ENCODE measurements around the gene NRG4. TPM values are rescaled to one million over a fixed set of nuclear protein-coding genes. Genes with fewer than 3 reads are reported as not detected.
"Not testable (repeated sequence)": the region's sequence is repeated elsewhere in the genome, so short reads cannot be mapped to it uniquely, and the experiment has no call there.

The NRG4 gene
- total and polyA plus RNA-seq, 2 experiments from 2014 or later, result 0.15 to 1.2 TPM

GRCh38 chr15:76034111-76034510, 21.9 kb upstream of the NRG4 start:
- Histone ChIP-seq H3K4me1 (ENCODE audit: low read depth) (peaks cover 11% of the 10 kb centered on the region), H3K4me3 (no peak overlapping the region), H3K27me3 (no peaks in the 10 kb centered on the region), H3K9me3 (ENCODE audit: low read depth) (no peaks in the 10 kb centered on the region), H3K36me3 (no peaks in the 10 kb centered on the region), H3K27ac (no peak overlapping the region)
- DNase-seq (ENCODE audit: low read depth in 1 of 2, low spot score in 1 of 2), result no peak
- TF ChIP-seq, protein P1, sequence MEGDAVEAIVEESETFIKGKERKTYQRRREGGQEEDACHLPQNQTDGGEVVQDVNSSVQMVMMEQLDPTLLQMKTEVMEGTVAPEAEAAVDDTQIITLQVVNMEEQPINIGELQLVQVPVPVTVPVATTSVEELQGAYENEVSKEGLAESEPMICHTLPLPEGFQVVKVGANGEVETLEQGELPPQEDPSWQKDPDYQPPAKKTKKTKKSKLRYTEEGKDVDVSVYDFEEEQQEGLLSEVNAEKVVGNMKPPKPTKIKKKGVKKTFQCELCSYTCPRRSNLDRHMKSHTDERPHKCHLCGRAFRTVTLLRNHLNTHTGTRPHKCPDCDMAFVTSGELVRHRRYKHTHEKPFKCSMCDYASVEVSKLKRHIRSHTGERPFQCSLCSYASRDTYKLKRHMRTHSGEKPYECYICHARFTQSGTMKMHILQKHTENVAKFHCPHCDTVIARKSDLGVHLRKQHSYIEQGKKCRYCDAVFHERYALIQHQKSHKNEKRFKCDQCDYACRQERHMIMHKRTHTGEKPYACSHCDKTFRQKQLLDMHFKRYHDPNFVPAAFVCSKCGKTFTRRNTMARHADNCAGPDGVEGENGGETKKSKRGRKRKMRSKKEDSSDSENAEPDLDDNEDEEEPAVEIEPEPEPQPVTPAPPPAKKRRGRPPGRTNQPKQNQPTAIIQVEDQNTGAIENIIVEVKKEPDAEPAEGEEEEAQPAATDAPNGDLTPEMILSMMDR (IDR thresholded peaks at IDR 0.05; ENCODE audit: low read depth, low read length), result no peak

DNA sequence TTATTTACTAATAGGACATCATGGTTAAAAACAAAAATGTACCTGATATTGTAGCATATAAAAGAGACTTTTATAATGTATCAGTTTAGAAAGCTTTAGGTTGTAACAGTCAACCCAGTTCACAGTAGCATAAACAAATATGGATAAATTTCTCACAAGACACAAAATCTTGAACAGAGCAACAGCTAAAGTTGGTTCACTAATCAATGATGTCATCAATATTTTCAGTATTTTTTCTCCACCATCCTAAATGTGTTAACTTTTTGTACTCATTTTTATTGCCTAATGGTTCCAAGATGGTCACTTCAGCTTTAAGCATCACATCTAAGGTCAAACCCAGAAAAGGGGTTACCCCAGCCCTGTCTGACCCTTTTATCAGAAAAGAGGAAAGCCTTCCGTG, 21.2 kb upstream of the NRG4 start:
- no peaks in the 10 kb centered on the region for H3K36me3 ChIP-seq
- DNase-seq (ENCODE audit: low read depth in 1 of 2, low spot score in 1 of 2), result no peak
- TF ChIP-seq, protein P1 (IDR thresholded peaks at IDR 0.05; ENCODE audit: low read depth, low read length), result no peak
- H3K9me3 ChIP-seq (ENCODE audit: low read depth), result no peaks in the 10 kb centered on the region
- H3K27me3 ChIP-seq, result no peaks in the 10 kb centered on the region
- H3K4me1 ChIP-seq (ENCODE audit: low read depth), result peaks cover 11% of the 10 kb centered on the region
- H3K4me3 ChIP-seq, result no peak overlapping the region
- H3K27ac ChIP-seq, result no peak overlapping the region

DNA sequence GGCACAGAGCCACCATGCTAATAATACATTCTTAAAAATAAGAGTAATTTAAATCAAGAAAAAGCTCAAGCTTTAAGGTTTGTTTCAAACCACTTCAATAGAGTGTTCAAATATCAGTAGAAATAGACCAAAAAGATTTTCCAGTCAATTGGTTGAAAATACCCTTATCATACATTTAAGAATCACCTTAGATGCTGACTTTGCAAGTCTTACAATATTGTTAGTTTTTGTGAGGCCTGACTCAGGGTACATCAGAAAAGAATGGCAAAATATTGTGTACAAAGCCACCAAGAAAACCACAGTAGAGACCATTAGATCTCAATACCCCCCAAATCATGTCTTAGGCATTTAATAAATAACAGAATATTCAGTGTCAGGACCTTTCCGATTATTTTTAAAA, 19.8 kb upstream of the NRG4 start:
- TF ChIP-seq, protein P1 (IDR thresholded peaks at IDR 0.05; ENCODE audit: low read depth, low read length), result no peak
- no peak overlapping the region for H3K27ac ChIP-seq
- H3K9me3 ChIP-seq (ENCODE audit: low read depth), result no peaks in the 10 kb centered on the region
- H3K36me3 ChIP-seq, result no peaks in the 10 kb centered on the region
- no peak for DNase-seq (ENCODE audit: low read depth in 1 of 2, low spot score in 1 of 2)
- no peaks in the 10 kb centered on the region for H3K27me3 ChIP-seq
- peaks cover 11% of the 10 kb centered on the region for H3K4me1 ChIP-seq (ENCODE audit: low read depth)
- H3K4me3 ChIP-seq, result no peak overlapping the region

GRCh38 chr15:76024021-76024768, 12.0 kb upstream of the NRG4 start:
- TF ChIP-seq, protein P1 (IDR thresholded peaks at IDR 0.05; ENCODE audit: low read depth, low read length), result no peak
- no peak for DNase-seq (ENCODE audit: low read depth in 1 of 2, low spot score in 1 of 2)
- no peaks in the 10 kb centered on the region for H3K9me3 ChIP-seq (ENCODE audit: low read depth)
- H3K4me1 ChIP-seq (ENCODE audit: low read depth), result no peaks in the 10 kb centered on the region
- H3K36me3 ChIP-seq, result no peaks in the 10 kb centered on the region
- H3K27me3 ChIP-seq, result no peaks in the 10 kb centered on the region
- H3K27ac ChIP-seq, result no peak overlapping the region
- no peak overlapping the region for H3K4me3 ChIP-seq

DNA sequence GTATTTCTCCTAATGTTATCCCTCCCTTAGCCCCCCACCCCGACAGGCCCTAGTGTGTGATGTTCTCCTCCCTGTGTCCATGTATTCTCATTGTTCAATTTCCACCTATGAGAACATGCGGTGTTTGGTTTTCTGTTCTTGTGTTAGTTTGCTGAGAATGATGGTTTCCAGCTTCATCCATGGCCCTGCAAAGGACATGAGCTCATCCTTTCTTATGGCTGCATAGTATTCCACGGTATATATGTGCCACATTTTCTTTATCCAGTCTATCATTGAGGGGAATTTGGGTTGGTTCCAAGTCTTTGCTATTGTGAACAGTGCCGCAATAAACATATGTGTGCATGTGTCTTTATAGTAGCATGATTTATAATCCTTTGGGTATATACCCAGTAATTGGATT, 1.2 kb upstream of the NRG4 start:
- not testable (repeated sequence) for H3K4me3 ChIP-seq; H3K36me3 ChIP-seq; H3K27ac ChIP-seq; DNase-seq (ENCODE audit: low read depth in 1 of 2, low spot score in 1 of 2); H3K9me3 ChIP-seq (ENCODE audit: low read depth); H3K4me1 ChIP-seq (ENCODE audit: low read depth); H3K27me3 ChIP-seq

- Histone ChIP-seq H3K27me3 (no peaks in the 10 kb centered on the region), H3K4me1 (ENCODE audit: low read depth) (no peaks in the 10 kb centered on the region), H3K9me3 (ENCODE audit: low read depth) (no peaks in the 10 kb centered on the region), H3K4me3 (no peak overlapping the region), H3K36me3 (no peaks in the 10 kb centered on the region), H3K27ac (no peak overlapping the region)
- TF ChIP-seq, protein P1 (IDR thresholded peaks at IDR 0.05; ENCODE audit: low read depth, low read length), result no peak
- peak in 1 of 2 donors; percentile 15 for DNase-seq (ENCODE audit: low read depth in 1 of 2, low spot score in 1 of 2)
These were observed 1.6 kb downstream of the NRG4 start for GRCh38 chr15:76010613-76011012.

All from cardiac muscle cell (in vitro differentiated cells and primary cell).